Left colon (tissue), 2 donors: ENCODE results near the gene NFYA. TPM values are rescaled to one million over a fixed set of nuclear protein-coding genes. Genes with fewer than 3 reads are reported as not detected.
"Not testable (repeated sequence)": the region's sequence is repeated elsewhere in the genome, so short reads cannot be mapped to it uniquely, and the experiment has no call there.

Source experiments
- ATAC-seq: fragments of 200-7000 bp; cut with Tn5 transposase; one replicate; pipeline ENCODE4 v1.9.1; 2020; ENCODE audit warnings: mild to moderate bottlenecking, moderate library complexity
- DNase-seq, 2 donors: peaks; one replicate each; pipeline ENCODE4 v3.0.0-alpha.2; 2020
- intact Hi-C, 2 donors: fragments of 100-400 bp; cut with DNase I in 1 of 2; cut with micrococcal nuclease in 1 of 2; formaldehyde crosslinking; loops; one replicate each; pipeline versions ENCODE4 v1.11.2 to v1.14.0; 2022; cut with DNase I, micrococcal nuclease
- total RNA-seq, 2 donors: library from RNA; stranded (reverse); fragmentation: NEBNext Ultra II Directional; extraction: Animal tissue kit (Norgen Biotek cat#: 25700); gene quantifications; one replicate each; pipeline ENCODE4 v1.2.1, GENCODE V29; 2021
- donor health status: DM: no; HTN: no; CAD: no.
- donor health status: DM: yes; HTN: yes; CAD: no.

The NFYA gene
- total RNA-seq, 2 donors from 2014 or later, result 19.1 to 19.9 TPM

GRCh38 chr6:41090841-41091761 lies 18.3 kb downstream of the NFYA start:
- DNase-seq, result no peak
- ATAC-seq, result no peak

DNA sequence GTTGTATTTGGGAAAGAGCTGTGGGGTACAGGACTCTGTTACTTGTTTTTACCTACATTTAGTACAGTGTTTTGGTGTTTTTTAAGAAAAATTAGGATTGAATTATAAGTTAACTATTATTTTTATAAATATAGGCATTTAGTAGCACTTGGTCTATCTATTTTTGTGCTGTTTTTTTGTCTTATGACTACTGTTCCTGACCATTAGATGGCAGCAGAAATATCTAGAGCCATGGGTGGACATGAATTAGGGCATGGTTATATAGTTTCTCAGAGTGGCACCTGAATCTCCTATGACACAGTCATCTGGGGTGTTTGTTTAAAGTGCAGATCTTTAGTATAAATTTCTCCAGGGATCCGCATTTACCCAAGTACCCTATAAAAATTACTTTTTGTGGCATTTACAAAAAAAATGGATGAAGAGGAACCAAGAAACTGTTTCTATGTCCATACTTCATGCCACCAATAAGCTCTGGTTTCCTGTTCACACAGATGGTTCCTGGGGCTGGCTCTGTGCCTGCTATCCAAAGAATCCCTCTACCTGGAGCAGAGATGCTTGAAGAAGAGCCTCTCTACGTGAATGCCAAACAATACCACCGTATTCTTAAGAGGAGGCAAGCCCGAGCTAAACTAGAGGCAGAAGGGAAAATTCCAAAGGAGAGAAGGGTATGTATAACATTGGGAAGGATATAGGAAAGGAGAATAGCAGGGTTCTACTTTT lies 19.8 kb downstream of the NFYA start:
- intact Hi-C loops, result loop anchor here in 1 of 2 donors (10.0 kb wide), 1 partner anchor 222 kb away; no protein-coding TSS in a partner anchor

More at GRCh38 chr6:41090841-41091761, 18.3 kb downstream of the NFYA start:
- intact Hi-C loops, result loop anchor here in 1 of 2 donors (10.0 kb wide), 1 partner anchor 224 kb away; no protein-coding TSS in a partner anchor

GRCh38 chr6:41093729-41094128 lies 21.0 kb downstream of the NFYA start:
- DNase-seq (no peak), ATAC-seq (no peak)
- intact Hi-C loops, result loop anchor here in 1 of 2 donors (10.0 kb wide), 1 partner anchor 221 kb away; no protein-coding TSS in a partner anchor

More for the DNA sequence above, 19.8 kb downstream of the NFYA start:
- ATAC-seq (no peak), DNase-seq (no peak)

DNA sequence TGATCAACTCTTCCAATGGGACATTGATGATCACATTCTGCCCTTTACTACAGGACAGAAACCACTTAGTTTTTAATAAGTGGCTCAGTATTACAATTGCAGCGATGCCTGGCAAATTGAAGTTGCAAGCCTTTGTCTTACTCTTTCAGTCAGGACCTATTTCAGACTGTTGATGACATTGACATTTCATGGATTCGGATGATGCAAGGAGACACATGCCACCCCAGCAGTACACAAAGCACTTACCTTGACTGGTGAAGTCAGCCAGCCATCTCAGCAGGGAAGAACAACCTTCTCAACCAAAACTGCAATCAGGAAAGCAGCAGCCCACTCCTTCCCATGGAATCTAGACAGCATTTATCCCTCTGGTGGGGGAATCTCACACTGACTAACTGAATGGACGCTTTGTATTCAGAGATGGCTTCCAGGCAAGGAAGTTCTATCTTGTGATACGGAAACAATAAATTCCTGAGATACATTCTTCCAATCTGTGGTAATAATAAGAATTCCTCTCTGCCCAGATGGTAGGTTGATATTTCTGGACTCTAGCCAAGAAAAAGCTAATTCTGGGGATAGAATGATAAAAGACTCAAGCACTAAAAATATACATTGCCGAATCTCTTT lies 24.8 kb downstream of the NFYA start:
- intact Hi-C loops, result loop anchor here in 1 of 2 donors (10.0 kb wide), 1 partner anchor 217 kb away; no protein-coding TSS in a partner anchor
- ATAC-seq, result no peak
- DNase-seq, result no peak

DNA sequence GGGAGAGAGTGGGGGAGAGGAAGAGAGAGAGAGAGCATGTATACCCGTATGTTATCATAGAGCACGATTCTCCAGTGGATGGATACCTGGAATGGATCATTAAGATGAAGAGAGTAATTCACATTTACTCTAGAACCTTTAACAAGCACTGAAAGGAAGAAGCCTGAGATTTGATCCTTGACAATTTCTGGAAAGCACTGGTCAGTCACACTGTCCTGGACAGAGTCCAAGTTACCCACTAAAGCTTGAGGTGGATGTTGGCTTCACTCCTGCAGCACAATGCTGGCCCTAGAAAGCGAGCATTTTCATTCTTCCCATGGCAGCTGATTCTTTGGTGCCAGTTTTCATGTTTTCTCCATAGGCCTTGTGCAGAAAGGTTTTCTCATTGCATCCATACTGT lies 25.6 kb downstream of the NFYA start:
- no peak for ATAC-seq
- intact Hi-C loops, result loop anchor here in 1 of 2 donors (10.0 kb wide), 1 partner anchor 216 kb away; no protein-coding TSS in a partner anchor
- no peak for DNase-seq

GRCh38 chr6:41100871-41101287 lies 28.1 kb downstream of the NFYA start:
- no peak for ATAC-seq
- intact Hi-C loops, result no loop called here
- DNase-seq, result no peak

DNA sequence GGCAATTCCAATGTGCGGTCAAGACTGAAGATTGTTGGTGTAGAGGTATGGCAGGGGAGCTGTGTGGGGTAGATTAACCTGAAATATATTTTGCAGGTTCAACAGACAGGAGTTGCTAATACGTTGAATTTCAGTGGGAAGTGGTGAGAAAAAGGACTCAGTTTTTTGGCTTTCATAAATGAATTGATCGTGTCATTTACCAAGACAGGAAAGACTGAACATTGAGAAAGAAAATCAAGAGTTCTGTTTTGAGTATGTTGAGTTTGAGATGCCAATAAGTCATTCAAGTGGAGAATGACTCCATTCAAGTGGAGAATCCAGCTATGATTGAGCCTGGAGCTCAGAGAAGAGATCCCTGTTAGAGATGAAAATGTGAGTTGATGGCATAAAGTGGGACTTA lies 31.1 kb downstream of the NFYA start:
- intact Hi-C loops, result no loop called here
- ATAC-seq, result no peak
- DNase-seq, result no peak

DNA sequence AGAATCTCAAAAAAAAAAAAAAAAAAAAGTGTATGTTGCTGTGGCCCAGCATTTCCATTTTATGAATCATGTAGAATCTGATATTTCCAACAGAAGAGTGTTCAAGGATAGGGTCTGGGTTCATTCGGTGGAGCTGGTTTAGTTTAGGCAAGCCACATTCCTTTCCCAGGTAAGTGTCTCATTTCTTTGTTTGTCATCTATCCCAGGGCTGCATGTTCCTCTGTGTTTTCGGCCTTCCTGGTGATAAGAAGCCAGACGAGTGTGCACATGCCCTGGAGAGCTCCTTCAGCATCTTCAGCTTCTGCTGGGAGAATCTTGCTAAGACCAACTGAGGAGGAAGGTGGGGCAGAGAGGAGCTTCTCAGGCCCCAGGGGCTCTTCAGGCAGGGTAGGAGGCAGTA lies 38.2 kb downstream of the NFYA start:
- intact Hi-C loops, result no loop called here
- DNase-seq (no peak), ATAC-seq (no peak)

DNA sequence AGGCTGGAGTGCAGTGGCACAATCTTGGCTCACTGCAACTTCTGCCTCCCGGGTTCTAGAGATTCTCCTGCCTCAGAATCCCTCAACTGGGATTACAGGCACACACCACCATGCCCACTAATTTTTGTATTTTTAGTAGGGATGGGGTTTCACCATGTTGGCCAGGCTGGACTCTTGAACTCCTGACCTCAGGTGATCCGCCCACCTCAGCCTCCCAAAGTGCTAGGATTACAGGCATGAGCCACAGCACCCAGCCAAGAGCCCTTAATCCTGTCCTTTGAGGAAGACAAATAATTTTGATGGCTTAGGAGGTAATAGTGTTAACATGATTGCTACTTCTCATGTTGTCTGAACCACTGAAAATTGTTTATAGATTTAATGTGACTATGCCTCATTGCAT lies 42.3 kb downstream of the NFYA start:
- ATAC-seq, DNase-seq, intact Hi-C loops: not testable (repeated sequence)

- DNase-seq (no peak), ATAC-seq (no peak)
- intact Hi-C loops, result no loop called here
Measured at GRCh38 chr6:41119508-41119907, 46.7 kb downstream of the NFYA start.

DNA sequence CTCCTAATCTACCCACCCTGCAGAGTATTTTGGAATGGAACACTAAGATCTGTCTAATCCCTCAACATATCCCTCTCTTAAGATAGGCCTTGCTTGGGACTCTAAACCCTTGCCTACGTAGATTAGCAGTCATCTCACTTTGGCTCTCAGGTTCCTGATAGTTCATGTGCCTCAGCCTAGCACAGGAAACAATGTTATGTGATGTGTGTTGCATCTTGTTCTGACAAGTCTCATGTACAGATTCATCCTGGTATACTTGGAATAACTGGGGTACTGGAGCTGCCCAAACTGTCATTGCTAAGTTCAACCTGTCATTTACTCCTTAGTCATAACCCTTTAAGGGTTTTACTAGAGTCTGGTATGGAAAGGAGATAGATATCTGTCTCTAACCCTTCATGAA lies 47.3 kb downstream of the NFYA start:
- intact Hi-C loops, result no loop called here

DNA sequence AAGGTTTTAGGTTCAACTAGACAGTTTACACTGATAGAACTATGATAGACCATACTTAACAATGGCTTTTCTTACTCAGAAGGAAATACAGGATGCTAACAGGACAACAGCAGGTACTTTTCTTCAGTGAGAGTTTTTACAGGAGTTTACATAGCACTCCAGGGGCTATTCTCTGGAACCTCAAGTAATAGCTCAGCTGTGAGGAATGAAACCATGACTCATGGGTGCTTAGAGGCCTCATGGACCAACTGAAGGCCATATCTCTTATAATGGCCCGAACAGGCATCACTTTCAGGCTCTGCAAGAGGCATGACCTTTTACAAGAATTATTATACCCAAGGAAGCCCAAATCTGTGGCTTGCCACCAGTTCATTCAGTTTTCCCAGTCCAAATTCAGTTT lies 49.6 kb downstream of the NFYA start:
- intact Hi-C loops, result no loop called here
- no peak for ATAC-seq
- DNase-seq, result no peak

More for the DNA sequence above, 47.3 kb downstream of the NFYA start:
- DNase-seq (no peak), ATAC-seq (no peak)

DNA sequence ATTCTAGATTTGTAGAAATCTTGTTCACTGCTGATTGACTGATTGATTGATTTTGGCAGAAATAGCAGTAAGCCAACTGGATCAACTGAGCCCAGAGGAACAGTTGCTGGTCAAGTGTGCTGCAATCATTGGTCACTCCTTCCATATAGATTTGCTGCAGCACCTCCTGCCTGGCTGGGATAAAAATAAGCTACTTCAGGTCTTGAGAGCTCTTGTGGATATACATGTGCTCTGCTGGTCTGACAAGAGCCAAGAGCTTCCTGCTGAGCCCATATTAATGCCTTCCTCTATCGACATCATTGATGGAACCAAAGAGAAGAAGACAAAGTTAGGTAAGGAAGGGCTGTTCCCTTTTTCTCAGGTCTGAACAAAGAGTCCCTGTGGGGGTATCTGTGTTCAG lies 50.1 kb downstream of the NFYA start:
- DNase-seq (no peak), ATAC-seq (no peak)
- intact Hi-C loops, result no loop called here

- intact Hi-C loops, result no loop called here
- DNase-seq, result no peak
- no peak for ATAC-seq
Measured at GRCh38 chr6:41125282-41125681, 52.5 kb downstream of the NFYA start.

GRCh38 chr6:41132254-41132653 lies 59.5 kb downstream of the NFYA start:
- DNase-seq, result no peak
- no peak for ATAC-seq
- intact Hi-C loops, result no loop called here

DNA sequence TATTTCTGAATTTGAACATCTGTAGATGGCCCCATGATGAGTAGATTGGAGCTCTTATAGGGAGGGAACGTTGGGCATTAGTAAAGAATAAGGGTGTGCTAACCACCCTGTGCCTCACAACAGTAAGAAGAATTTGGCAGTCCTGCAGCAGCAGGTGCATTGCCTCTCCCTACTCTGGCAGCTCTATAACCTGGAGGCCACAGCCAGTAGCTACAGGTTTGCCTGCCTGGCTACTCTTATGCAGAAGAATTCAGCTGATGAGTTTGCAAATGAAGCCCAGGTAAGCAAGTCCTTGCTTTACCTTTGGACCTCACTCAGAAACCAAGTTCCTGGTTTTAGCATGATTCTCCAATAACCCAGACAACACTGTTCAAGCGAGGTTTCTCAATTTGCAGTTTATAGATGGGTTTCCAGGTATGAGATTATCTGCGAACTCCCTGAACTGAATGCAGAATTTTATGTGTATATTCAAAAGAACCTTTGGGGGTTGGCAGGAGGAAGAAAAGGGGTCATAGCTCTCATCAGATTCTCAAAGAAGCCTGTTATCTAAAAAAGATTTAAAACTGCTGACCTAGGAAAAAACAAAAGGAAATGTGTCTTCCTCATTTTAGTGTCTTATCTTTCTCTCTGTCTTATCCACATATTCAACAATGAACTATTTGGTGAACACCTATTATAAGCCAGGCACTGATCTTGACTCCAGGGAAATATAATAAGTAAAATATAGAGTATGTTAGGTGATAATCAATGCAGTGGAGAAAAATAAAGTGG lies 62.5 kb downstream of the NFYA start:
- ATAC-seq, result no peak
- intact Hi-C loops, result no loop called here
- DNase-seq, result no peak

GRCh38 chr6:41136911-41137310 lies 64.1 kb downstream of the NFYA start:
- ATAC-seq, result no peak
- intact Hi-C loops, result no loop called here

DNA sequence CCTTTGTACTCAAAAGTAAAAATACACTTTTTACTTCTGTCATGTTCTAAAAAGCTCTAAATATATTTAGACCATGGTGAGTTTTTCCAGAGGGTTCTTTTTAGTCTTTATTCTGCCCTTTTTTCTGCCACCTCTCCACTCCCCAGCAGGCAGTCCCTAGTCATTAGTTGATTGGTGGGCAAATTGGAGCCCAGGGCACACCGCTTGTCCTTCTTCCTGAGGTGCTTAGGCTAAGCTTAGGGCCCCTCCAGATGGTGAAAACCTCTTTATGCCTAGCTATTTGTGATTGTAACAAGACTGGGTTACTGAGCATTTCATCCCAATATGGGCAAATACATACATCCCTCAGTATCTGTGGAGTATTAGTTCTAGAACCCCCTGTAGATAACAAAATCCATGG lies 75.1 kb downstream of the NFYA start:
- intact Hi-C loops, result no loop called here
- no peak for DNase-seq
- ATAC-seq, result no peak

More at GRCh38 chr6:41136911-41137310, 64.1 kb downstream of the NFYA start:
- no peak for DNase-seq
